Activated T-helper 17 cell treated with anti-CD3 and anti-CD28 coated beads, Interleukin-2, amount 50 U/mL, for 72 hours (primary cell): ENCODE measurements around the gene PRDM1. TPM values are rescaled to one million over a fixed set of nuclear protein-coding genes. Genes with fewer than 3 reads are reported as not detected.
A peak's percentile ranks its signal among the peaks of the same experiment; 100 is the strongest.

Source experiments
- ATAC-seq: fragments of 150-1000 bp; cut with Tn5 transposase; replicated peaks from 2 replicates; pipeline ENCODE4 v1.10.0; 2021; ENCODE audit warnings: mild to moderate bottlenecking, moderate library complexity
- H3K27ac Mint-ChIP-seq: one replicate; pipeline ENCODE4 v1.8.0; 2022; ENCODE audit warnings: mixed read lengths
- H3K27me3 Mint-ChIP-seq: one replicate; pipeline ENCODE4 v1.8.0; 2022; ENCODE audit warnings: mixed read lengths
- H3K36me3 Mint-ChIP-seq: one replicate; pipeline ENCODE4 v1.8.0; 2022; ENCODE audit warnings: low read depth, mild to moderate bottlenecking, mixed read lengths
- H3K4me1 Mint-ChIP-seq: one replicate; pipeline ENCODE4 v1.8.0; 2022; ENCODE audit warnings: mixed read lengths
- H3K4me3 Mint-ChIP-seq: one replicate; pipeline ENCODE4 v1.8.0; 2022; ENCODE audit warnings: mild to moderate bottlenecking, mixed read lengths
- H3K9me3 Mint-ChIP-seq: one replicate; pipeline ENCODE4 v1.8.0; 2022; ENCODE audit warnings: mixed read lengths
- total RNA-seq, 2 donors: library from RNA; stranded (reverse); gene quantifications; one replicate each; pipeline ENCODE4 v1.2.3, GENCODE V29; 2022

The PRDM1 gene
- total RNA-seq, 2 donors from 2014 or later = 138 to 149 TPM

DNA sequence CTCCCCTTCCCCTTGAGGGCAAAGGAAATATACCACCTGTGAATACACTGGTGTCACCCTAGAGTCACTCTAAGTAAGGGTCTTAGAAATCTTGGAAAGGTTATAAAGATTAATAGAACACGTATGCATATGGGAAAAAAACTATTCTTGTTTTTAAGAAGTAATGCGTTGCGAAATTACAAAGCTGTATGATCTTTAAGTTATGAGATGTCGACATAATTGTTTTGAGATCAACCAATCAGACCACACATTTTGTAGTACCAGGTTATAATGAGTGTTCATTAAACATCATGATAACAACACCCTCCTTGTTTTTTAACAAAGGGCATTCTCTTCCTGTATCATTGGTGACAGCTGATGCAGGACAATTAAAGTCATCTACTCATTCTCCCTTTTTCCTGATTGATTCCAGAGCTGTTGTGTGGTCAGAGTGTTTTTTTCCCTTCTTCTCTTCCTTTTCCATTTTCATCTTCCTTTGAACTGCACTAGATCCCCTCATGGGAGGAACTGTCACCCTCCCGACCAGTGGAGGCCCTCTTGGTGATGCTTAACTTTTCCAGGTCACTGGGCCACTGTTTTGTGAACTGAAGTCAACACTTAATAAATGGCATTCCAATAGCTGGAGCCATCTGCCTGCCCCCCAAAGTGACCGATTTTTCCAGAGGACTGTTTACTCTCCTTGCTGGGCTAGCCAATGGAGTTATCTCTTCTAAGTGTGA, 37.0 kb downstream of the PRDM1 start:
- H3K27me3 Mint-ChIP-seq = no peaks in the 10 kb centered on the region
- no peaks in the 10 kb centered on the region for H3K9me3 Mint-ChIP-seq
- H3K4me3 Mint-ChIP-seq = no peak overlapping the region
- no peaks in the 10 kb centered on the region for H3K36me3 Mint-ChIP-seq
- H3K4me1 Mint-ChIP-seq = peaks cover 39% of the 10 kb centered on the region
- no peak for ATAC-seq
- H3K27ac Mint-ChIP-seq = no peak overlapping the region

DNA sequence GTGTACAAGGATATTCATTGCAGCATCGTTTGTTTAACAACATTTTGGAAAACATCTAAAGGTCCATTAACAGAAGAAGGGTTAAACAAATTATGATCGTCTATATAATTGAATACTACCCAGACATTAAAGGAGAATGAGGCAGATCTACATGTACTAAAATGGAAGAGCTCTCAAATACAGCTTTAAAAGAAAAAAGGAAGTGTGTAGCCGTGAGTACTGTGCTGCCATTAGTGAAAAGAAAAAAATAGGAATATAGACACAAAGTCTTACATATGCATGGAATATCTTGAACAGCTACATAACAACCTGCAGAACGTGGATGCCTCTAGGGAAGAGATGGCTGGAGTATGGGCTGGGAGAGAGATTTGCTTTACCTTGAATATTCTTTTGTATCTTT, 37.9 kb downstream of the PRDM1 start:
- Mint-ChIP-seq H3K27ac (no peak overlapping the region), H3K27me3 (no peaks in the 10 kb centered on the region), H3K4me3 (no peak overlapping the region), H3K4me1 (peaks cover 36% of the 10 kb centered on the region), H3K36me3 (no peaks in the 10 kb centered on the region), H3K9me3 (no peaks in the 10 kb centered on the region)
- ATAC-seq = no peak

DNA sequence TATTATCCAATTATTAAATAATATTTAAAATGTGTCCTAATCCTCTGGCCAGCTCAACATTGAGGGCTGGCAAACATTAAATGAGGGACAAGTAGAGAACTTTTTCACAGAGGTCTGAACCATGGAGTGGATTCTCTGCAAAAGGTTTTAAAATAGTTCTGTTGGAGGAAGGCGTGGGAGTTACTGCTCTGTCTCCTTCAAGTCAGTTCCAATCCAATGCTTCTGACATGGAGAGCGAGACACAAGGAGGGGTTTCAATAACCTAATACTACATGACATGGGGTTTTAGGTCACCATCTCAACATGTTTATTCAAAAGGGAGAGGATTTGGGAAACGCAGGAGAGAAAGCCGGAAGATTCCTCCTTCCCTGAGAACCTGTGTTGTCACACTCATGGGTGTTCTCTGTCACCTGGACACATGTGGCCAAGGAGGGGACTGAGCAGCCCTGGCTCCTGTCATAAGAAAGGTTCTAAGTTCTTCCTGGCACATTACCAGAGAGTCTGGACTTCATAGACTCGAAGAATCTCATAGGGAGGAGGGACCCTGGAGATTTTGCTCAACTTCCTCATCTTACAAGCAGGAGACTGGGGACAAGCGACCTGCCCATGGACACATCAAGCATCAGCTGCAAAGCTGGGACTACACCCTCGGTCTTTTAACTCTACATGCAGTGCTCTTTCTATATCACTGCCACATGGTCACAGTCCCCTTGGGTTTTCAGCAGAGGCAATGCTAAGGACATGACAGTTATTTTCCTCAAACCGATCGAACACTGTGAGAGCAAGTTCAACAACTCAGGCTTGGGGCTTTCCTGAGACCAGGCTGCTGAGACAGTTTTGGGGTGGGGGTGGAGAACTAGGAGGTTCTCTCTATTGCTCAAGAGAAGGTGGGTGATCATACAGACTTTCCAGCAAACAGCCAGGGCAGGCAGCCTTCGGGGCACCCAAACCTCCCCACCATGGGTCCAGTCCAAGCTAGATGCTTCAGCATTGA, 38.6 kb downstream of the PRDM1 start:
- Mint-ChIP-seq H3K9me3 (no peaks in the 10 kb centered on the region), H3K27me3 (no peaks in the 10 kb centered on the region), H3K36me3 (no peaks in the 10 kb centered on the region), H3K4me3 (peak overlapping the region; percentile 27), H3K4me1 (peaks cover 32% of the 10 kb centered on the region), H3K27ac (no peak overlapping the region)
- ATAC-seq = no peak

DNA sequence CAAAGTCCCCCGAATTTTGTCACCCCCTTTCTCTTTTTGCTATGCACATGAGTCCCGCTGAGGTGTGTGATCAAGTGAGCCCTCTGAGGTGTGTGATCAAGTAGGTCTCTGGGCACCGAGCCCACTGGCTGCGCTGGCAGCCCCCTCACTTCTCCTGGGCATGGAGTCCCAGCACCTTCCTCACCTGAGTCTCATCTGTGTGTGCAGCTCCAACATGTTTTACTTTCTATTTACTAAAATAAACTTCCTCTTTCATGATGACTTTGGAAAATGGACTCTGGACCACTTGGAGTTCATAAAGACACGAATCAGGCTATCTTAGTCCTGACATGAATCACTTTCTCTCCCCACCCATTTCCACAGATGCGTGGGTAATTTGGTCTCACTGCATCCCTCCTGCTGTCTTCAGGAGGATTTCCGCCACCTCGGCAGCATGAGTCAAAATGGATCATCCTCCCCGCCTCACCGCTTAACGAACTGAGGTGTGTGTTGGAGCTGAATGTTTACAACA, 39.8 kb downstream of the PRDM1 start:
- H3K27ac Mint-ChIP-seq = peak overlapping the region; percentile 91
- no peaks in the 10 kb centered on the region for H3K9me3 Mint-ChIP-seq
- ATAC-seq = peak; percentile 94
- H3K4me3 Mint-ChIP-seq = peak overlapping the region; percentile 89
- H3K27me3 Mint-ChIP-seq = no peaks in the 10 kb centered on the region
- H3K36me3 Mint-ChIP-seq = no peaks in the 10 kb centered on the region
- peaks cover 31% of the 10 kb centered on the region for H3K4me1 Mint-ChIP-seq

DNA sequence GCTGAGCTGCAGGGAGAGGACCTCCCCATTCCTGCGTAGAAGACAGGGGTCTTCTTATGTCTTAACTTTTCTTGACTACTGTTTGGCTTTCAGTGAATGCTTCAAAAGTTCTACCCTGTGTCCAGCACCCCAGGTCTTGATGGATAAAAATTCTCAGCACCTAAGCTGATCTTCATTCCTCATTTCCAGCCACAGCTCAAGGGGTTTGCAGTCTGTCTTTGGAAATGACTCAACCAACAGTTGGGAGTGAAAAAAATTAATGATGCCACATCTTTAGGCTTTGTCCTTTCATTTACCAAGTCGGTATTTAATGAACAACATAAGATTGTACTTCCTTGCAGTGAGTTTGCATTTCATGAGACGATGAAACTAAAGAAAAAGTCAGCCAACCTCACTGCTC, 40.3 kb downstream of the PRDM1 start:
- peak; percentile 31 for ATAC-seq
- Mint-ChIP-seq H3K36me3 (no peaks in the 10 kb centered on the region), H3K4me1 (peaks cover 31% of the 10 kb centered on the region)

DNA sequence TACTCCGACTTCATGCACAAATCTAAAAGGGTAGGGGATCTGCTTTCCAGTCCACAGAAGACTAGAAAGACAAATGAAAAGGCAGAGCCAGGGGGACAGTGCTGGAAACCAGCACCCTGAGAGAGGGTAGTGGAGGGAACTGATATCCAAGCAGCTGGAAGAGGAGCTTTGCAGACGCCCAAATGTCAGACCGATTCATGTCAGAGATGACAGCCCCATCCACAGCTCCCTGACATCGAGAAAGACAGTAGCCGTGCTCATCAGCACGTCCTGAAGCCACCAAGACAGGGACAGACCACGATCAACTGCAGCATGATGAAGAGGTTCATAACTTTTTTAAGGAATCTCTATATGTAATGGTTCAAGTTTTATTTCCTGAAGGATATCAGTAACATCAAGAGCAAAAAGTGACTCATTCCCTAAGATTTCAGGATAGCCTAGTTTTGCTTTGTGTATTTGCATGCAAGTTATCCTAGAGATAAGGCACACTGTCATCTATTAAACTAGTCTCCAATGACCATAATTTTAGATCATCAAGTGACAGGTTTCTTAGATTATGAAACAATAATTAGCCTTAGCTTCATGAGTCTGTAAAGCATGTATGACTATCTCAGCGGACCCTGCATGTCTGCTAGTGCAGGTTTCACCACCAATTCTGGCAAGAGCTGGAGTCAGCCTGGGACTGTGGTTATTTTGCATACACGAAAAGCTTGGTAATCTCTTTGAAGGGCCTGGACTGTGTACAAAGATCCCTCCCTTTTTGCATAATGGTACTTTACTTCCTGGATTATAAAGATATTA, 43.0 kb downstream of the PRDM1 start:
- H3K4me1 Mint-ChIP-seq = peaks cover 29% of the 10 kb centered on the region
- no peaks in the 10 kb centered on the region for H3K27me3 Mint-ChIP-seq
- peak; percentile 34 for ATAC-seq
- H3K4me3 Mint-ChIP-seq = peak overlapping the region; percentile 35
- H3K36me3 Mint-ChIP-seq = no peaks in the 10 kb centered on the region
- H3K27ac Mint-ChIP-seq = peak overlapping the region; percentile 65
- H3K9me3 Mint-ChIP-seq = no peaks in the 10 kb centered on the region

More for the DNA sequence above, 40.3 kb downstream of the PRDM1 start:
- Mint-ChIP-seq H3K4me3 (peak overlapping the region; percentile 89), H3K9me3 (no peaks in the 10 kb centered on the region), H3K27ac (peak overlapping the region; percentile 91), H3K27me3 (no peaks in the 10 kb centered on the region)

DNA sequence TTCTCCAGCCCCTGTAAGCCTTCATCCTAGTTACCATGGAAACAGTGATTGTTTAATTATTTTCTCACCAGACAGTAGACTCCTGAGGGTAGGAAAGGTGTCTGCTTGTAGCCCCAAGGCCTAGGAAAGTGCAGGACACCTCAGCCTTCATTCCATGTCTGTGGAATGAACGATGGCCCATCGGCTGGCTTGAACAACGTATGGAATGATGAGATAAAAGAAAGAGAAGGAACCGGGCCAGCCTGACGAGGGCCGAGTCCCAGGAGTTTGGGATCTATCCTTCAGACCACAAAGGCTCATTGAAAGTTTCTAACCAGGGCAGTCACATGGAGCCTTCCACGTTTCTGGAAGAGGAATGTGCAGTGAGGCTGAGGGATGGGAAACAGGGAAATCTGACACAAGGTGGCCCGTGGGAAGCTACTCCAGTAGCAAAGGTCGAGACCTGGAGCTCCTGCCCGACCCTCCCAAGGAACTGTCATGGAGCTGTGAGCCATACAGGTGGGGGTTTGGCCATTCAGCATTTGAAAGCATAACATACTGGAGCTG, 46.1 kb downstream of the PRDM1 start:
- no peaks in the 10 kb centered on the region for H3K36me3 Mint-ChIP-seq
- no peak overlapping the region for H3K27ac Mint-ChIP-seq
- ATAC-seq = no peak

DNA sequence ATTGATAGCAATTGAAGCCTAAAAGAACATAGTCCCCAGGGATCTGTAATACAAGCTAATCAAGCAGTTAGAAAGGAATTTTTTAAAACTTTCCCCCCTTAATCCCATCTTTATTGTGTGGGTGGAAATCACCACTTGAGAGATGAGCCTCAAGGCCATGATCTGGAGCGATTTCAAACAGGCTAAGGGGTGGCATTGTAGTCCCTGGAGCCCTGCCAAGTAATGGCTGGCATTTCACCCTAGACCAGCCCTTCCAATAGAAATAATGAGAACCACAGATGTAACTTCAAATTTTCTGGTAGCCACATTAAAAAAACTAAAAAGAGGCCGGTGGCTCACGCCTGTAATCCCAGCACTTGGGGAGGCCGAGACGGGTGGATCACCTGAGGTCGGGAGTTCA, 46.9 kb downstream of the PRDM1 start:
- Mint-ChIP-seq H3K4me3 (no peak overlapping the region), H3K27ac (no peak overlapping the region), H3K36me3 (no peaks in the 10 kb centered on the region), H3K9me3 (no peaks in the 10 kb centered on the region), H3K27me3 (no peaks in the 10 kb centered on the region), H3K4me1 (peaks cover 24% of the 10 kb centered on the region)
- ATAC-seq = no peak

More for the DNA sequence above, 46.1 kb downstream of the PRDM1 start:
- Mint-ChIP-seq H3K9me3 (no peaks in the 10 kb centered on the region), H3K4me3 (no peak overlapping the region), H3K4me1 (peaks cover 24% of the 10 kb centered on the region), H3K27me3 (no peaks in the 10 kb centered on the region)

DNA sequence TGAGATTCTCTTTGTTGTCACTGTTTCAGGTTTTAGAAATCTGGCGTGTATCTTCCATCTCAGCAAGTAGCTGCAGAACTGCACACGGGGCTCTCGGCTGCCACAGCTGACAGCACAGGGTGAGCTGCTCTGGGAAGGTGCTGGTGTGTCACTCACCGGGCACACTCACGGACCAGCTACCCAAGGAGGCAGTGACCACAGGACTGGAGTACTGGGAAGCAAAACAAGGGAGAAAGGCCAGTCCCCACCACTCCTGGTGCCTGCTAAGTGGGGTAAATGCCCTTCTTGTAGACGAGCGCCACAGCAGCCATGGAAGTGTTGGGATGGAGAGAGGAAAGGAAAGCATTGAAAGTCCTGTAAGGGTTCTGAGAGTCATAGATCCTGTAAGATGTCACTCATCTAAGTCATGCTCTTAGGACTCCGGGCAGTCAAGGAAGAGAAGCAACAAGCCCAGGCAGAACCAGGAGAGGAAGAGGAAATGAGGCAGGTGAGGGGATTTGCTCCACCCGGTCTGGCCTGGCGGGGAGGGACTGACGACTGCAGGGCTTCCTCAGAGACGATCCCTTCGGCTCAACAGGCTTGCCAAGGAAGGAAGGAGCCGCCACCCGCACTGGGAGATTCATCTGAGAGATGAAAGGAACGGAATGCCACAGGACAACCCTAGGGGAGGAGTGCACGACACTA, 48.1 kb downstream of the PRDM1 start:
- ATAC-seq = no peak
- Mint-ChIP-seq H3K27me3 (no peaks in the 10 kb centered on the region), H3K4me1 (peaks cover 20% of the 10 kb centered on the region), H3K27ac (peak overlapping the region; percentile 39), H3K4me3 (peak overlapping the region; percentile 72), H3K9me3 (no peaks in the 10 kb centered on the region), H3K36me3 (no peaks in the 10 kb centered on the region)

DNA sequence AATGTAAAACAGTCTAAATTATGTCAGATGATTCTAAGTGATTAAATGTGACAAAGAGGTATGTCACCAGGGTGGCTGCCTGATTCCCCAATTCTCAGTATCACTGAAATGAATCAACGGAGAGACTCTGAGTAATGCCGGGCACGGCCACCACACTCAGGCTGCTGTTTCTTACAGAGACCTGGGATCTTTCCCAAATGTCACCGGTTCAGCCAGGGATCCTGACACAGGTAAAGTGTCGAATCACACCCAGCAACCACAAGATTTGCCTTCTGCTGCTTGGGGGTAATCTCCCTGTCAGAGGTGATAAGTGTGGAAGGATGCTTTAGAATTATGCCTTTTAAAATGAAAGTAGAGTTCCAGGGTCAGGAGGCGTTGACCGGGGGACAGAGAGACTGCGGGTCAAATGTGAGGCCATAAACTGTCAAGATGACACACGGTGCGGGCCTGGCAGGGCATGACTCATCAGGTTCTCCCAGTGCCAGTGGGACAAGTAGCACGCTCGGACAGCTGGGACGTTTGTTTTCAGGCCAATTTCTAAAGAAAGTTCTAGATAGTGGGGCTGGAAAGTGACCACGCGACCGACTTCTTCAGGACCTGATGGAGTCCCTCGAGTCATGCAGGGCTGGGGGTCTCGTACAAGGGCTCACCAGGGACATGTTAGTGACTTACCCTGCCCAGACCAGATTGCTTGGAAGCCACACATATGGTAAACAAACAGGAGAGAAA, 48.9 kb downstream of the PRDM1 start:
- Mint-ChIP-seq H3K4me1 (peaks cover 15% of the 10 kb centered on the region), H3K36me3 (no peaks in the 10 kb centered on the region), H3K9me3 (no peaks in the 10 kb centered on the region), H3K4me3 (peak overlapping the region; percentile 72), H3K27me3 (no peaks in the 10 kb centered on the region), H3K27ac (peak overlapping the region; percentile 75)
- peak; percentile 97 for ATAC-seq

DNA sequence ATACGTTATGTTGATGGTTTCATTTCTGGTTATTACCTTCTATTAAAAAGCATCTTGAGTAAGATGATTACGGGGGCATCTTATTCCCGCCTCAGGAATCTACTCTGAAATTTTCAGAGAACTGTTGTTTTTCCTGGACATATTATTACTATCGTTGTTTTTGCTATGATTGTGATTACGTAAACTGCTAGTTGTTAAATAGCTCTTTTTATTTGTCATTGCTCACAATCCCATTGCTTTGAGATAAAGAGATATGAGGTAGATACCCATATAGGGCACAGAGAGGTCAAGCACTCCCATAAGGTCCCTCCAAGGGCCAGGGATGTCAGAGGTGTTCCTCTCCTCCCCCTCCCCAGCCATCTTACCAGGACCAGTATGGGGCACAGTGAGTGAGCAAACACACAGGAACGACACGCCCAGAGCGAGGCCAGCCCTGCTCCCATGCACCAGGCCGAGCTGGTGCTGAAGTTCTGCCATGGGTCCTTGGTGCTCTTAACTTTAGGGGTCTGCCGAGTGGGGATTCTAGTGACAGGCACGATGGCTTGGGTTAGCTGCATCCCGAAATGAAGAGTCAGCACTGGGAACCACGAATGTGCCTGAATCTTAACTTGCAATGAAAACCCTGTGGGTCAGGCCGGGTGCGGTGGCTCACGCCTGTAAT, 49.9 kb downstream of the PRDM1 start:
- Mint-ChIP-seq H3K36me3 (no peaks in the 10 kb centered on the region), H3K4me3 (peak overlapping the region; percentile 72), H3K27ac (no peak overlapping the region), H3K9me3 (no peaks in the 10 kb centered on the region), H3K27me3 (no peaks in the 10 kb centered on the region), H3K4me1 (peaks cover 10% of the 10 kb centered on the region)
- ATAC-seq = no peak

DNA sequence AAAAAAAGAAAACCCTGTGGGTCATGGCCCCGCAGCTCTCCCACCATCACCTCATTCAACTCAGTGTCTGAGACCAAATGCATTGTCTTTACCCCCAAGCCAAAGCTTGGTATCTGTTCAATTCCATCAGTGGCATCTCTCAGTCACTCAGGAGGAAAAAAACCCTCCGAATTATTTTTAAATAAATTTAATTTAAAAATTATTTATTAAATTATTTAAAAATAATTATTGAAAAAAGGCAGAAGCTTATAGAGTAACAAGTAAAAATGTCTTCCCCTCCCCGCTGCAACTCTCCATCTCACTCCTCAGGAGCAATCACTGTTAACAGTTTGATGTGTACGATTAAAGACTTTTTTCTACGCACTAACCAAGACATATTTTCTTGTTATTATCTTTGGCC, 50.7 kb downstream of the PRDM1 start:
- Mint-ChIP-seq H3K36me3 (no peaks in the 10 kb centered on the region), H3K27me3 (no peaks in the 10 kb centered on the region), H3K4me3 (no peak overlapping the region), H3K27ac (no peak overlapping the region), H3K9me3 (no peaks in the 10 kb centered on the region), H3K4me1 (peaks cover 18% of the 10 kb centered on the region)
- ATAC-seq = no peak
